ENCODE measurements around the gene TPCN2.
A peak's percentile ranks its signal among the peaks of the same experiment; 100 is the strongest.
"Not testable (repeated sequence)": the region's sequence is repeated elsewhere in the genome, so short reads cannot be mapped to it uniquely, and the experiment has no call there.

The TPCN2 gene

DNA sequence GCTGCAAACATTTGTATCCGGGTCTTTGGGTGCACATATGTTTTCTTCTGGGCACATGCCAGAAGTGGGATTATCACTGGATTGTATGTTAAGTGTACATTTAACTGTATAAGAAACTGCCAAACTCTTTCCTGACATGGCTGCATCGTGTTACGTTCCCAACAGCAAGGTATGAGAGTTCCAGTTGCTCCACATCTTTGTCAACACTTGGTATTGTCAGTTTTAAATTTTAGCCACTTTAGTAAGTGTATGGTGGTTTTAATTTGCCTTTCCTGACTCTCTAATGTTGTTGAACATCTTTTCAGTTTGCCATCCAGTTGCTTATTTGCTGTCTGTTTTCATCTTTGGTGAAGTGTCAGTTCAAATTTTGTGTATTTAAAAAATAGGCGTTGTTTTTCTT lies 84.5 kb downstream of the TPCN2 start:
- FAIRE-seq (no peak), DNase-seq (ENCODE audit: insufficient read length) (no peak)
- TF ChIP-seq POLR2AphosphoS5 (IDR thresholded peaks at IDR 0.05; ENCODE audit: low read depth, low read length) (no peak), POLR2A (IDR thresholded peaks at IDR 0.05; ENCODE audit: low read depth, low read length) (no peak), TAF1 (IDR thresholded peaks at IDR 0.05; ENCODE audit: borderline replicate concordance, low read depth, low read length) (no peak)

DNA sequence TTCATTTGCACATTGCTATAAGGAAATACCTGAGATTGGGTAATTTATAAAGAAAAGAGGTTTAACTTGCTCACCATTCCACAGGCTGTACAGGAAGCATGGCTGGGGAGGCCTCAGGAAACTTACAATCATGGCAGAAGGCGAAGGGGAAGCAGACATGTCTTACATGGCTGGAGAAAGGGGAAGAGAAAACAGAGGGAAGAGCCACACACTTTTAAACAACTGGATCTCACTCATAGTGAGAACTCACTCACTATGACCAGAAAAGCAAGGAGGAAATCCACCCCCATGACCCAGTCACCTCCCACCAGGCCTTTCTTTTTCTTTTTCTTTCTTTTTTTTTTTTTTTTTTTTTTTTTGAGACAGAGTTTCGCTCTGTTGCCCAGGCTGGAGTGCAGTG lies 85.5 kb downstream of the TPCN2 start:
- peak; percentile 82 for FAIRE-seq
- DNase-seq (ENCODE audit: insufficient read length) = not testable (repeated sequence)

DNA sequence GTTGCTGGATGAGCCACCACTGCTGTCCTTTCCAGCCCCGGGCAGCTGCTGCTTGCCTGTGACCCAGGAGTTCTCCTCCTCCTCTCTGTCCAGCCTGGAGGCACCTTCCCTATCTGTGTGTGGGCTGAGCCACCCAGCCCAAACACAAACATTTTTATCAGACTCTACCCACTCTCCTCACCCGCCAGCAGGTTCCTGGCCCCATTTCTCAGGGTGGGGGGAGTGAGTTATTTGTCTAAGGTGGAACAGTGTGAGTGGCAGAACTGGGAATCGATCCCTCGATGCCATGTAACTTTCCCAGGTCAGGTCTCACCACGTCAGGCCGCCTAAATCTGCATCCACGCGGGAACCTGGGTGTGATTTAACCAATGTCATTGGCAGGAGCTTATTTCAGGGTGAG lies 86.2 kb downstream of the TPCN2 start:
- DNase-seq (ENCODE audit: insufficient read length) = no peak
- TF ChIP-seq POLR2A (IDR thresholded peaks at IDR 0.05; ENCODE audit: low read depth, low read length) (no peak), TAF1 (IDR thresholded peaks at IDR 0.05; ENCODE audit: borderline replicate concordance, low read depth, low read length) (no peak), POLR2AphosphoS5 (IDR thresholded peaks at IDR 0.05; ENCODE audit: low read depth, low read length) (no peak)
- no peak for FAIRE-seq

DNA sequence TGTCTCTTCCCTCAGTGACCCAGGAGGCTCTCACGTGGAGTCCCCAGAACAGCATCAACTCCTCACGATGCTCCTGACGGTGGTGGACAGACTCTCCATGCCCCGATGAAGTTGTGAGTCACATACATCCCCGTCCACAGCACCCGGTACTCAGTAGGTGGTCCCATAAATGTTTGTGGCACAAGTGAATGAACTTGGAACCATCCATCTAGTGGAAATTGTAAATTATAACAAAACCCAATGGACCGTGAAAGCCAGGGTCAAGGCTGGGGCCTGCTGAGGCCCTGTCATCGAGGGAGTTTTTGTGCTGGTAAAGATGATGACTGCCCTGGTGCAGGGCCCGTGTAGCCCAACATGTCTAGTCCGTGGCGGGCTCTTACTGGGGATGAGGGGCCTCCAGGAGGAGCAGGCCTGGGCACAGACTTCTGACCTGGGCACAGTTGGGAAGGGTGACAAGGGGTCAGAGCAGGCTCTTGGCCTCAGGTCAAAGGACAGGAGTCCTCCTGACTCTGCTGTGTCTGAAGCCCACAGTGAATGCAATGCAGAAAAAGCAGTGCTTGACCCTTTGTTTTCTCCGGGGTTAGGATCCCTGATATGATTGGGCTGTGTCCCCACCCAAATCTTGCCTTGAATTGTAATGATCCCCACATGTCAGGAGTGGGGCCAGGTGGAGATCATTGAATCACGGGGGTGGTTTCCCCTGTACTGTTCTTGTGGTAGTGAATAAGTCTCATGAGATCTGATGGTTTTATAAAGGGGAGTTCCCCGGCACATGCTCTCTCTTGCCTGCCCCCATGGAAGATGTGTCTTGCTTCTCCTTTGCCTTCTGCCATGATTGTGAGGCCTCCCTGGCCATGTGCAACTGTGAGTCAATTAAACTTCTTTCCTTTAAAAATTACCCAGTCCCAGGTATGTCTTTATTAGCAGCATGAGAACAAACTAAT lies 87.0 kb downstream of the TPCN2 start:
- no peak for TF ChIP-seq POLR2A (IDR thresholded peaks at IDR 0.05; ENCODE audit: low read depth, low read length)
- no peak for TF ChIP-seq TAF1 (IDR thresholded peaks at IDR 0.05; ENCODE audit: borderline replicate concordance, low read depth, low read length)
- TF ChIP-seq POLR2AphosphoS5 (IDR thresholded peaks at IDR 0.05; ENCODE audit: low read depth, low read length) = no peak
- DNase-seq (ENCODE audit: insufficient read length) = no peak
- FAIRE-seq = no peak

DNA sequence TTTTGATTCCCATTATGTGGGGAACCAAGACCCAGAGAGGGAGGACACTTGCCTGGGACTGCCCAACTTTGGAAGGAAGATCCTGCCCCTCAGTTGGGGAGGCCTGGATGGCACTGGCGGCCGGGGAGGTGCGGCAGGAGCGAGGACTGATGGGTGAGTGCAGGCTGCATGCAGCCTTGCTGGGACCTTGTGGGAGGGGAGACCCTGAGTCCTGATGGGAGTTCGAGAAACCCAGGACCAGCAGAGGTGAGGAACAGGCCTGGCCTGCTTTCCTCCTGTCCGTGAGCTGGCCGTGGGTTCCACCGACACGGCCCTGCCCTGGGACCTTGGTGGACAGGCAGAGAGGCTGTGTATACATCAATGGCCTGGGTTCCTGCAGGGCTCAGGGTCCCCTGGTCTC lies 87.7 kb downstream of the TPCN2 start:
- TF ChIP-seq TAF1 (IDR thresholded peaks at IDR 0.05; ENCODE audit: borderline replicate concordance, low read depth, low read length) = no peak
- no peak for TF ChIP-seq POLR2AphosphoS5 (IDR thresholded peaks at IDR 0.05; ENCODE audit: low read depth, low read length)
- DNase-seq (ENCODE audit: insufficient read length) (no peak), FAIRE-seq (no peak)

DNA sequence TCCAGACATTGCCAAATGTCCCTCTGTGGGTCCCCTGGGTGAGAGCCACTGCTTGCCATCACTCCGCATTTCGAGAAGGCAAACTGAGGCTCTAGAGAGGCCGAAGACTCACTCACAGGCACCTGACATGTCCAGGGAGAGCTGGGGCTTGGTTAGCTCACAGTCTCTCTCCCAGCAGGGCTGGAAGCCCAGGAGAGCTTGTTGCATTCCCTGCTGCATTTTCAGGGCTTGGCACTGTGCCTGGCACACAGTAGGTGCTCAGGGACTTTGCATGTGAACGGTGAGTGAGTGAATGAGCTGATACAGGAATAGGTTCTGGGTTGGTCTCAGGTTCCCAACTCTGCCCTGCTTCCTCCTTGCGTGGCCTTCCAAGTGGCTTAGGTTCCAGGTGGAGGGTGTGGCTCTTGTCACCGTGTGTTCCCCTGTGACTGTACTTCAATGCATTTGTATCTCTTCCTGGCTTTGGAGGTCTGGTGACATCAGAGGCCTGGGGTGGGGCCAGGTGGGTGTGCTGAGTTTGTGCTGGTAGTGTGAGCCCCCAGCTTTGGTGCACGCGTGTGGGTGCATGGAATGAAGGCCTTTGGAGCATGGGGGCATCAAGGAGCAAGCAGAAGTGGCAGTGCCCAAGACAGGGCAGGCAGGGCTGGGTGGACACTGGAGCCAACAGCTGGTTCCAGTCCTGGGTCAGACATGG lies 88.6 kb downstream of the TPCN2 start:
- FAIRE-seq (no peak), DNase-seq (ENCODE audit: insufficient read length) (no peak)
- TF ChIP-seq TAF1 (IDR thresholded peaks at IDR 0.05; ENCODE audit: borderline replicate concordance, low read depth, low read length) (no peak), POLR2AphosphoS5 (IDR thresholded peaks at IDR 0.05; ENCODE audit: low read depth, low read length) (no peak), POLR2A (IDR thresholded peaks at IDR 0.05; ENCODE audit: low read depth, low read length) (no peak)

DNA sequence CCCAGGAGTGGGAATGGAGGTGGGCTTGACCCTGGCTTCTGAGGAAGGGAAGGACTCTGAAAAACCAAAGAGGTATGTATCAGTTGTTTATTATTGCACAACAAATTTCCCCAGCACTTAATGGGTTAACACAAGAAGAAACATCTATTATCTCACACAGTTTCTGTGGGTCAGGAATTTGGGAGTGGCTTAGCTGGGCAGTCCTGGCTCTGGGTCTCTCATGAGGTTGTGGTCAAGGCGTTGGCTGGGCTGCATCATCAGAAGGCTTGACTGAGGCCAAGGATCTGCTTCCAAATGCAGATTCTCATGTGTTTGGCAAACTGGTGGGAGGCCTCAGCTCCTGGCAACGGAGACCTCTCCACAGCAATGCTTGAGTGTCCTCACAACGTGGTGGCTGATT lies 89.5 kb downstream of the TPCN2 start:
- no peak for DNase-seq (ENCODE audit: insufficient read length)
- no peak for TF ChIP-seq TAF1 (IDR thresholded peaks at IDR 0.05; ENCODE audit: borderline replicate concordance, low read depth, low read length)
- TF ChIP-seq POLR2AphosphoS5 (IDR thresholded peaks at IDR 0.05; ENCODE audit: low read depth, low read length) = no peak
- no peak for TF ChIP-seq POLR2A (IDR thresholded peaks at IDR 0.05; ENCODE audit: low read depth, low read length)
- FAIRE-seq = no peak

DNA sequence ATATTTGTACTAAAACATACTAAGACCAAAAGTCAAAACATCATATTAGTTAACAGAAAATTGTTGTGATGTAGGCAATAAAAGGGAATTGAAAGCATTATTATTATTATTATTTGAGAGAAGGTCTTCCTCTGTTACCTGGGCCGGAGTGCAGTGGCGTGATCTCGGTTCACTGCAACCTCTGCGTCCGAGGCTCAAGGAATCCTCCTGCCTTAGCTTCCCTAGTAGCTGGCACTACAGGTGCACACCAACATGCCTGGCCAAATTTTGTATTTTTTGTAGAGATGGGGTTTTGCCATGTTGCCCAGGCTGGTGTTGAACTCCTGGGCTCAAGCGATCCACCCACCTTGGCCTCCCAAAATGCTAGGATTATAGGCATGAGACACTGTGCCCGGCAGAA lies 91.4 kb downstream of the TPCN2 start:
- DNase-seq (ENCODE audit: insufficient read length); FAIRE-seq: not testable (repeated sequence)

DNA sequence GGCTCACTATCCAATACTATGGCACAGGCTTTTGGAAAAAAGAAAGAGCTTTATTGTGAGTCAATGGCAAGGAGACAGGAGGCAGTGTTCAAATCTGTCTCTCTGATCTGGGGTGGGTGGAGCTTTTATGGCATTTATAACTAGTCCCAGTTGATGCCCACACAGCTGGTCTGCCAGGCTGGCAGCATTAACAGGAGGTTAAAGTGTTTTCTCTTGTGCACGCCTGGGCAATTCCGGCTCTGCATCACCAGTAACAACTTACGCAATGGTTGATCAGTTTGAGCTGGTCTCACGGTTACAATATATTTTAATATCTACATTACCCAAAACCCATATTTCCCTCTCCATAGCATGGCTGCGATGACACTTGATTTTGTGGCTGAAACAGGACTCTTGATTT lies 91.9 kb downstream of the TPCN2 start:
- DNase-seq (ENCODE audit: insufficient read length) (no peak), FAIRE-seq (no peak)
- TF ChIP-seq POLR2A (IDR thresholded peaks at IDR 0.05; ENCODE audit: low read depth, low read length) (no peak), POLR2AphosphoS5 (IDR thresholded peaks at IDR 0.05; ENCODE audit: low read depth, low read length) (no peak), TAF1 (IDR thresholded peaks at IDR 0.05; ENCODE audit: borderline replicate concordance, low read depth, low read length) (no peak)

DNA sequence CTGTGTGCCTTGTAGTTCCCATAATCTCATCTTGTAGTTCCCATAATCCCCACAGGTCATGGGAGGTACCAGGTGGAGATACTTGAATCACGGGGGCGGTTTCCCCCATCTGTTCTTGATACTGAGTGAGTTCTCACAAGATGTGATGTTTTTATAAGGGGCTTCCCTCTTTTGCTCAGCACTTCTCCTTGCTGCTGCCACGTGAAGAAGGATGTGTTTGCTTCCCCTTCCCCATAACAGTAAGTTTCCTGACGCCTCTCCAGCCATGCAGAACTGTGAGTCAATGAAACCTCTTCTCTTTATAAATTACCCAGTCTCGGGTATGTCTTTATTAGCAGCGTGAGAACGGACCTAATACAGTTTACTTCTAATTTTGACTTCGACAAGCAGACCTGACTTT lies 93.0 kb downstream of the TPCN2 start:
- TF ChIP-seq POLR2A (IDR thresholded peaks at IDR 0.05; ENCODE audit: low read depth, low read length) = no peak
- TF ChIP-seq TAF1 (IDR thresholded peaks at IDR 0.05; ENCODE audit: borderline replicate concordance, low read depth, low read length) = no peak
- TF ChIP-seq POLR2AphosphoS5 (IDR thresholded peaks at IDR 0.05; ENCODE audit: low read depth, low read length) = no peak
- FAIRE-seq = peak; percentile 77
- no peak for DNase-seq (ENCODE audit: insufficient read length)

DNA sequence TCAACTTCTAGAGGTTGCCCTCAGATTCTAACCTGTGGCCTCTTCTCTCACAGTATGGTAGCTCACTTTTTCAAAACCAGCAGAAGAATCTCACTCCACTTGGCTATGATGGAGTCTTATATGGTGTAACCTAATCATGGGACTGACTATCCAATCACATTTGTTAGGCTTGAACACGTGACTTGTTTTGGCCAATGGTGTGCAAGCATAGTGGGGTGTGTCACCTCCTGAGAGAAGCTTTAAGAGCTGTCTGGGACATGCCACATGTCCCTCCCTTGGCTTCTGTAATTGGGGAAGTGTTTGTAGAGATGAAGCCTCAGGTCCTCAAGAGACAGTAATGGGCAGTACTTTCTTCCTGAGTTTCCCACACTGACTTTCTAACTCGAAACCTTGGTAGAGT lies 94.2 kb downstream of the TPCN2 start:
- TF ChIP-seq TAF1 (IDR thresholded peaks at IDR 0.05; ENCODE audit: borderline replicate concordance, low read depth, low read length) (no peak), POLR2A (IDR thresholded peaks at IDR 0.05; ENCODE audit: low read depth, low read length) (no peak), POLR2AphosphoS5 (IDR thresholded peaks at IDR 0.05; ENCODE audit: low read depth, low read length) (no peak)
- no peak for FAIRE-seq
- no peak for DNase-seq (ENCODE audit: insufficient read length)

DNA sequence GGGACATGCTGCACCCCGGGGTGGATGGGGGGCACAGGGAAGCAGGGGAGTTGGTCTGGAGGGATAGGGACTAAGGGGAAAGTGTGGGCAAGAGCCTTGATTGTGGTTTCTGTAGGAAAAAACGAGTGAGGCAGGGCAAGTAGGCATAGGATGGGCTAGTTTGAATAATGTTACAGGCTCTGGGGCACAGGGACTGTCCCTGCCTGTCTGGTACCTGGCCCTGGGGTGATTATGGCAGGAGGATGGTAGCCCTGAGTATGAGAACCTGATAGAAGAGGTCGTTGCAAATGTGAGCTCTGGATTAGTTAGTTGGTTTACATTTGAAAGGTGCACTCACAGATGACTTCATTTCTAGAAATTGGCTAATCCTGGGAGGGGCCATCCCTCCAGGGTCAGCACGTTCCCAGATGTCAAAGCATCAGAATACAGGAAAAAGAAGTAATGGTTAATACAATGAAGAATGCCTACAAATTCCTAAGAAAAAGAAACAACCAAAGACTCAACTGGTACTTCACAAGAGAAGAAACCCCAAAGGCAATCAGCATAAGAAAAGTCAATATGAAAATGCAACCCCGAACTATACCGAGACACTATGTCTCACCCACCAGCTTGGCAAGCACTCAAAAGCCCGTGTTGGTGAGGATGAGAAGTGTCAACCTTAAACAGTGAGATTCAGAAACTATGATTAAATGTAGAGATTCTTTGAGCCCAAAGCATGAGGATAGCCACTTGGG lies 95.8 kb downstream of the TPCN2 start:
- no peak for TF ChIP-seq TAF1 (IDR thresholded peaks at IDR 0.05; ENCODE audit: borderline replicate concordance, low read depth, low read length)
- TF ChIP-seq POLR2AphosphoS5 (IDR thresholded peaks at IDR 0.05; ENCODE audit: low read depth, low read length) = no peak
- TF ChIP-seq POLR2A (IDR thresholded peaks at IDR 0.05; ENCODE audit: low read depth, low read length) = no peak
- DNase-seq (ENCODE audit: insufficient read length) = no peak
- FAIRE-seq = peak; percentile 67
